ENCODE data around the gene GARRE1. TPM values are rescaled to one million over a fixed set of nuclear protein-coding genes. Genes with fewer than 3 reads are reported as not detected.

GARRE1 gene
- total and polyA plus RNA-seq, 2 donors (not counting 3 experiments of a cell fraction or from before 2014, with no cell fraction given), result 39.2 to 46.8 TPM

DNA sequence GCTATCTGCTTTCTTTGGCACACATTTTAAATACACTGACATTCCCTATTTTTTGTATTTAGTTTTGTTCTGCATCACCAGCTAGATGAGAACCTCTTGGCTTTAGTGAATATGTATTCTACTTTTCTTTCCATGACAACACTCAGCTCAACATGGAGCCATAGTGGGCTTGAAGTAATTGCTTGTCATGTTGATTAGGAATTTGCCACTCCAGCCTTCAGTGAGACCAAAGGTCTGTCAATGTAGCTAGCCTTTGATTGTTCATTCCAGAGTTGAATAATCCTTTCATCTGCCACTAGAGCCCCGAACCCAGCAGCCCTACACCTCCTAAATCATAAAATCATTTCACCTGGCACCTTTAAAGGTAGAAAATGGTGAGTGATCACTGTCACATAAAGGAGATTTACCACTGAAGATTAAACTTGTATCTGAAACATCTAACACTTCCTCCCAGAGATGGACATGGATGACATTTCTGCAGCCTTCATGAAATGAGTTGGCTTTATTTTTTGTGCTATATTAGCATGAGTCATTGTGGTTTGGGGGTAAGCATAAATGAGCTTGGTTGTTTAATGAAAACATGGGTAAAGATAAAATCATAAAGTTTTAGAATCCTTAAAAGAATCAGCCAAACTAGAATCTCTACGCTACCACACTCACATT is 29.2 kb upstream of the GARRE1 start:
- H3K36me3 ChIP-seq (ENCODE audit: control insufficient read depth in 2 of 2, extremely low read depth in 1 of 2, insufficient read depth in 2 of 2, low read length in 2 of 2), result peaks cover 28 to 49% of the 10 kb centered on the region in 2 experiments
- intact Hi-C loops (cut with micrococcal nuclease), result no loop called here
- H3K9me3 ChIP-seq (replicated peaks; ENCODE audit: control insufficient read depth, insufficient read depth, low read length), result no peaks in the 10 kb centered on the region
- POLR2A ChIA-PET, result interaction anchor here (0.6 kb wide), 1 partner anchor 108 kb away, joined by 3 read pairs; no protein-coding TSS in a partner anchor
- peaks cover 28% of the 10 kb centered on the region for H3K79me2 ChIP-seq (ENCODE audit: control insufficient read depth, insufficient read depth, low read length)
- H3K4me2 ChIP-seq (ENCODE audit: insufficient read depth, low read length), result no peak overlapping the region
- peaks cover 18% of the 10 kb centered on the region for H3K4me1 ChIP-seq (ENCODE audit: control insufficient read depth, extremely low read depth, insufficient read depth, low read length)
- CTCF ChIA-PET, result interaction anchor here (0.9 to 2.3 kb wide), 5 partner anchors 41 to 121 kb away, joined by 3 to 8 read pairs (median 4); no protein-coding TSS in a partner anchor
- no peak overlapping the region for H2AFZ ChIP-seq (ENCODE audit: low read depth, low read length)
- no peaks in the 10 kb centered on the region for H3K27me3 ChIP-seq (ENCODE audit: control insufficient read depth in 2 of 2, insufficient read depth in 2 of 2, low read length in 2 of 2)
- no peak overlapping the region for H3K4me3 ChIP-seq (replicated peaks in 1 of 3; ENCODE audit: insufficient read depth in 1 of 3, low read depth in 1 of 3, low read length in 3 of 3)
- H3K9me1 ChIP-seq (replicated peaks; ENCODE audit: control insufficient read depth, extremely low read depth, insufficient read depth, low read length), result no peaks in the 10 kb centered on the region
- TF ChIP-seq GATA2 (IDR thresholded peaks at IDR 0.05; ENCODE audit: insufficient read depth, insufficient read length, low read depth, low read length), result peak; percentile 51
- TF ChIP-seq FOS (IDR thresholded peaks at IDR 0.05; ENCODE audit: borderline replicate concordance, insufficient read depth, low read length), result peak; percentile 60
- TF ChIP-seq EZH2 (IDR thresholded peaks at IDR 0.05; ENCODE audit: borderline replicate concordance, low read depth, low read length, severe bottlenecking), result no peak
- no peak for TF ChIP-seq MYC (IDR thresholded peaks at IDR 0.05; ENCODE audit: low read depth, low read length)
- no peak for TF ChIP-seq POLR2AphosphoS5 (IDR thresholded peaks at IDR 0.05; ENCODE audit: insufficient read depth, low read depth, low read length)
- no peak for TF ChIP-seq CTCF (IDR thresholded peaks at IDR 0.05; ENCODE audit: extremely low read depth in 1 of 2, insufficient read depth in 1 of 2, low read depth in 1 of 2, low read length in 2 of 2)
- no peak overlapping the region for H3K9ac ChIP-seq (replicated peaks; ENCODE audit: extremely low read depth, insufficient read depth, low read length)
- H3K27ac ChIP-seq (ENCODE audit: insufficient read depth, low read depth, low read length), result no peak overlapping the region
- no TSS peak for BruUV-seq (replicated peaks)
- no peaks in the 10 kb centered on the region for H4K20me1 ChIP-seq (replicated peaks; ENCODE audit: control insufficient read depth, extremely low read depth, insufficient read depth, low read length)
- no peak for FAIRE-seq
- dilution Hi-C loops (cut with MboI; ENCODE audit: extremely low pct_ligation_motif_present, low sequenced_read_pairs), result no loop called here
- no peak for DNase-seq (ENCODE audit: low read depth, low spot score)
